HFFc6 (cell line): ENCODE data around the gene TMEM51. TPM values are rescaled to one million over a fixed set of nuclear protein-coding genes. Genes with fewer than 3 reads are reported as not detected.

Source experiments
- DNase-seq: peaks from one replicate; pipeline ENCODE4 v3.0.0-alpha.2; 2018
- H3K27ac Mint-ChIP-seq: 2 replicates; pipeline ENCODE4 v1.8.0; 2020; ENCODE audit warnings: mild to moderate bottlenecking, mixed read lengths
- H3K27me3 Mint-ChIP-seq: 2 replicates; pipeline ENCODE4 v1.8.0; 2021; ENCODE audit warnings: mild to moderate bottlenecking, moderate library complexity, mixed read lengths; ENCODE audit not compliant: insufficient read depth
- H3K36me3 Mint-ChIP-seq: 2 replicates; pipeline ENCODE4 v1.8.0; 2021; ENCODE audit warnings: low read depth, mixed read lengths
- H3K4me1 Mint-ChIP-seq: 2 replicates; pipeline ENCODE4 v1.8.0; 2020; ENCODE audit warnings: low read depth, mixed read lengths
- H3K4me3 Mint-ChIP-seq: 2 replicates; pipeline ENCODE4 v1.8.0; 2020; ENCODE audit warnings: mild to moderate bottlenecking, moderate library complexity, mixed read lengths
- H3K9me3 Mint-ChIP-seq: 2 replicates; pipeline ENCODE4 v1.8.0; 2020; ENCODE audit warnings: mild to moderate bottlenecking, mixed read lengths
- CTCF ChIP-seq: fragments of 200-600 bp; sonication (generic); IDR thresholded peaks from 2 replicates; pipeline ENCODE4 v1.5.0; 2021; ENCODE audit warnings: antibody characterized with exemption, mild to moderate bottlenecking
- long read RNA-seq: library from polyadenylated mRNA; unstranded; transcript quantifications from one replicate; pipeline ENCODE4 v2.0.0, GENCODE V29; 2019
- total RNA-seq, 6 experiments: library from RNA; stranded (reverse); fragmentation: NEBNext Ultra II Directional; extraction: Animal tissue kit (Norgen Biotek cat#: 25700); gene quantifications; 2 replicates in 1 of 6; 3 replicates in 5 of 6; pipeline ENCODE4 v1.2.3, GENCODE V29; 2021

TMEM51 gene
- total RNA-seq, result 1 to 10 TPM; 4.8 to 6.8 (median 6.6) TPM
- long read RNA-seq, partial matches to known transcripts, result 0 of 1 reads
- long read RNA-seq, other reads (novel, unspliced or antisense), result 0 of 1 reads

GRCh38 chr1:15153184-15153841 is at the start of gene TMEM51:
TMEM51 (plus strand) TSS chr1:15153747; CDS start chr1:15215088, 61,341 bp downstream.
- Mint-ChIP-seq H3K27me3 (peaks cover 12% of the 10 kb centered on the region), H3K27ac (peak within 1 kb of the TSS; percentile 84), H3K36me3 (no peaks in the 10 kb centered on the region), H3K9me3 (peaks cover 5% of the 10 kb centered on the region; the same call in 1 of the 2 replicates), H3K4me1 (peaks cover 39% of the 10 kb centered on the region), H3K4me3 (peak within 1 kb of the TSS; percentile 91)
- DNase-seq, result no peak
- no peak for TF ChIP-seq CTCF

- DNase-seq, result no peak
- Mint-ChIP-seq H3K4me3 (no peak overlapping the region), H3K27me3 (peaks cover 15% of the 10 kb centered on the region), H3K9me3 (peaks cover 6% of the 10 kb centered on the region), H3K36me3 (no peaks in the 10 kb centered on the region), H3K4me1 (no peaks in the 10 kb centered on the region), H3K27ac (no peak overlapping the region)
- TF ChIP-seq CTCF, result no peak
These were observed 49.6 kb upstream of the TMEM51 start for GRCh38 chr1:15103906-15104305.

GRCh38 chr1:15104768-15105167 is 48.8 kb upstream of the TMEM51 start:
- Mint-ChIP-seq H3K36me3 (no peaks in the 10 kb centered on the region), H3K4me3 (no peak overlapping the region), H3K27me3 (peaks cover 11% of the 10 kb centered on the region), H3K4me1 (no peaks in the 10 kb centered on the region), H3K27ac (no peak overlapping the region), H3K9me3 (peaks cover 6% of the 10 kb centered on the region)
- DNase-seq, result no peak
- no peak for TF ChIP-seq CTCF

- Mint-ChIP-seq H3K4me3 (no peak overlapping the region), H3K9me3 (peaks cover 6% of the 10 kb centered on the region), H3K36me3 (no peaks in the 10 kb centered on the region), H3K4me1 (no peaks in the 10 kb centered on the region), H3K27ac (no peak overlapping the region), H3K27me3 (peaks cover 7% of the 10 kb centered on the region)
- TF ChIP-seq CTCF, result no peak
- no peak for DNase-seq
These were observed 46.9 kb upstream of the TMEM51 start for GRCh38 chr1:15106608-15107007.

GRCh38 chr1:15107058-15107687 is 46.4 kb upstream of the TMEM51 start:
- Mint-ChIP-seq H3K4me1 (peaks cover 4% of the 10 kb centered on the region; the same call in 1 of the 2 replicates), H3K9me3 (peaks cover 6% of the 10 kb centered on the region), H3K27me3 (peaks cover 7% of the 10 kb centered on the region), H3K36me3 (no peaks in the 10 kb centered on the region), H3K4me3 (no peak overlapping the region), H3K27ac (no peak overlapping the region)
- DNase-seq, result no peak
- no peak for TF ChIP-seq CTCF
